K562 treated with DMSO at 1 percent for 4 hours (cell line): ENCODE data around the gene CPN1. TPM values are rescaled to one million over a fixed set of nuclear protein-coding genes. Genes with fewer than 3 reads are reported as not detected.

Source experiments
- total RNA-seq: library from RNA; unstranded; fragments of 300-600 nt; gene quantifications from 2 replicates; pipeline ENCODE4 v1.2.3, GENCODE V29; 2022; ENCODE audit not compliant: insufficient read depth

CPN1 gene
- not detected in 2 replicates for total RNA-seq

DNA sequence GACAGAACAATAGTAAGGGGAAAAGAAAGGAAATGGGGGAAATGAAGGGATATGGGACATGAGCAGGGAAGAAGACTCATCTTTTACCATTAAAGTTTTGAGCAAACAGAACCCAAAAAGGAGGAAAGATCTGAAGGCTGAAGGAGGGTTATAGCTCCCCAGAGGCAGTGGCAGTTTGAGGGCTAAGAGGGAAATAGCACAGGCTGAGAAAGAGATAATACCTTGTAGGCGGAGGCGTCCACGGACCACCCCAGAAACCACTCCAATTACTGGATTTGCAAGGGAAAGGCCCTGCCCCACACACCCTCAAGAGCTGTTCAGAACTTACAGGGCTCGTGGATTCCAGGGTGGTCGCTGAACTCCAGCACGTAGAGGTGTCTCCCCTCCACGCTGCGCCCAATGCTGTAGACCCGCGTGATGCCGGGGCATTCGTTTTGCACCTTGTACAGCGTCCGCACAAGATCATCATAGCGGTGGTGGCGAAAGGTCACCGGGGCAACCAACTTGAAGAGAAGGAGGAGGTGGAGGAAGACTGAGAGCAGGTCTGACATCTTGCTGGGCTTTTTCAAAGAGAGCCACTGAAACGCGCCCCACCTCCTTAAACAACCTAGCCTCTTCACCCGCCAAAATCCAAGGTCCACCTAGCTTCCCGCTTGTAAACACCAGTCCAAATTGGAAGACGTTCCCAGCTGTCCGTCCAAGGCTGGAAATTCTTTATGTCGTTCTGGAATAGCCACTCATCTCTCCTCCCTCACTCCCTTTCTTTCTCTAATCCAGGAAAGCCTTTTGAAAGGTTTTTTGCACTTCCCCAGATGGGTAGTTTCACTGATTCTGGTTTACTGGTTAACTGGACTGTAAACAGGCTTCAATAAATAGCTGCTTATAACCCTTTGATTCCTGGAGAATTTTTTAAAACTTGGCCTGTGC, at the start of gene CPN1:
Gene CPN1 (minus strand): TSS at position 795 of the 927 bp plus-strand sequence. CDS start 244 bp downstream, at position 551.

DNA sequence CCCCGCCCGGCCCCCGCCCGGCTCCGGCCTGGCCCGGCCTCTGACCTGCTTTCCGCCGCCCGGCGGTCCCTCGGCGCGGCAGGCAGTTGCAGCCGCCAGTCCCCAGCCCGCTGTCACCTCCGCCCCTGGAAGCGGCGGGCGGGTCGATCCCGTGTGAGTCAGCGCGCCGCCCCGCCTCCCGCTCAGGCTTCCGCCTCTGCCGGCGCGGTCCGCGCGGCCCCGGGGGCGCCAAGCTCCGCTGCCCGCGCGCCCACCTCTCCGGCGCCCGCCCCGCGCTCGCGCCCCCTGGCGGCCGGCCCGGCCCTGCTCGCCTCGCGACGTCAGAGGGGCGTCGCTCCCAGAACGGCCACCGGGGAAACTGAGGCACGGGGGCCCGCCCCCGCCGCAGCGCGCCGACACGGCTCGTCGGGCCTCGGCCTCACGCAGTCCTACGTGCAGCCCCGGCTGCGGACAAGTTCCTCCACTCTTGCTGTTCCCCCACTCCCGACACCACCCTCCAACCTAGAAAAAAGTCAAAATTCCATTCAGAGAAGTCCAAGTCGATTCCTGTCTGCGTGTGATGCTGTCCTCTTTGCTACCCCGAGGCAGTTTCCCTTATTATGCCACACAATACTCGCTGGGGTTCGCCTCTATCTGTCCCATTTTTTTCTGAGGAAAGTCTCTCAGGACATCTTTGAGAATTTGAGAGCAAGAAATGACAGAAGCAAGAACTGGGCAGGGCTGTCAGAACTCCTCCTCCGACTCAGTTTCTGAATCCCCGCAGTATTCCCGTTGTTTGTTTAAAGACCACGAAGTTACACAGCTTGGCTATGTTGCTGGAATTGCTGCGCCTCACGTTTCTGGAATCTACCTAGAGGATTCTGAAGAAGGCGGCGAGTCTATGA, 71.6 kb downstream of the CPN1 start, which contains the start of gene DNMBP:
Gene DNMBP (minus strand): TSS at position 155 of the 884 bp plus-strand sequence. CDS start 37,823 bp downstream, outside the sequence.

Other genes with a start within 250 kb of the CPN1 start
- 3.5 and 3.6 TPM in 2 replicates for gene DNMBP, start 71.9 kb downstream of the CPN1 start, total RNA-seq
- gene ERLIN1, start 104.2 kb upstream of the CPN1 start, total RNA-seq: 14.8 and 18.2 TPM in 2 replicates
- gene CHUK, start 147.7 kb upstream of the CPN1 start, total RNA-seq: 12.3 and 12.8 TPM in 2 replicates
- 11.6 and 13.7 TPM in 2 replicates for gene CWF19L1, start 185.8 kb upstream of the CPN1 start, total RNA-seq
- 25.1 and 31.5 TPM in 2 replicates for gene BLOC1S2, start 204.8 kb upstream of the CPN1 start, total RNA-seq
- gene PKD2L1, start 248.4 kb upstream of the CPN1 start, total RNA-seq: not detected in 2 replicates